Trophoblast cell (in vitro differentiated cells and primary cell): ENCODE data around the gene PDCD1LG2.

Experiments
- DNase-seq, 2 donors: peaks; one replicate each; pipeline ENCODE4 v3.0.0-alpha.2; 2016
- H2AFZ ChIP-seq: 2 replicates; pipeline ENCODE4 v1.6.1; 2013; ENCODE audit warnings: low read length, moderate library complexity, mild to moderate bottlenecking; ENCODE audit not compliant: insufficient read depth, poor library complexity
- H2AK5ac ChIP-seq: 2 replicates; pipeline ENCODE4 v1.6.1; 2013; ENCODE audit warnings: mild to moderate bottlenecking, low read length
- H2BK120ac ChIP-seq: 2 replicates; pipeline ENCODE4 v1.6.1; 2013; ENCODE audit warnings: low read length, mild to moderate bottlenecking, moderate library complexity; ENCODE audit not compliant: insufficient read depth, poor library complexity
- H2BK12ac ChIP-seq: 2 replicates; pipeline ENCODE4 v1.6.1; 2013; ENCODE audit warnings: mild to moderate bottlenecking, low read length, moderate library complexity
- H2BK5ac ChIP-seq: 2 replicates; pipeline ENCODE4 v1.6.1; 2013; ENCODE audit warnings: low read length, low read depth, moderate library complexity, mild to moderate bottlenecking; ENCODE audit not compliant: poor library complexity
- H3K14ac ChIP-seq: 2 replicates; pipeline ENCODE4 v1.6.1; 2013; ENCODE audit warnings: mild to moderate bottlenecking, low read length
- H3K18ac ChIP-seq: 2 replicates; pipeline ENCODE4 v1.6.1; 2013; ENCODE audit warnings: mild to moderate bottlenecking, low read length
- H3K23ac ChIP-seq: 2 replicates; pipeline ENCODE4 v1.6.1; 2013; ENCODE audit warnings: low read length
- H3K27ac ChIP-seq: 2 replicates; pipeline ENCODE4 v1.5.1; 2013; ENCODE audit warnings: low read depth, mild to moderate bottlenecking, inconsistent platforms, low read length, moderate library complexity
- H3K27me3 ChIP-seq: 2 replicates; pipeline ENCODE4 v1.6.1; 2013; ENCODE audit warnings: inconsistent platforms, mild to moderate bottlenecking, low read length, moderate library complexity; ENCODE audit not compliant: insufficient read depth
- H3K36me3 ChIP-seq, 2 experiments: 1 replicate in 1 of 2; 2 replicates in 1 of 2; pipeline ENCODE4 v1.6.1; 2013; ENCODE audit warnings: low read length in 2 of 2, mild to moderate bottlenecking in 2 of 2, moderate library complexity in 1 of 2; ENCODE audit not compliant: insufficient read depth in 2 of 2, control insufficient read depth in 1 of 2
- H3K4ac ChIP-seq: 2 replicates; pipeline ENCODE4 v1.6.1; 2013; ENCODE audit warnings: low read depth, mild to moderate bottlenecking, low read length, moderate library complexity
- H3K4me1 ChIP-seq, 2 experiments: 1 replicate in 1 of 2; 2 replicates in 1 of 2; pipeline ENCODE4 v1.6.1; 2013; ENCODE audit warnings: low read length in 2 of 2, mild to moderate bottlenecking in 2 of 2, moderate library complexity in 1 of 2; ENCODE audit not compliant: insufficient read depth in 2 of 2, control insufficient read depth in 1 of 2
- H3K4me2 ChIP-seq: 2 replicates; pipeline ENCODE4 v1.6.1; 2013; ENCODE audit warnings: inconsistent platforms, mild to moderate bottlenecking, low read length, moderate library complexity
- H3K4me3 ChIP-seq: 2 replicates; pipeline ENCODE4 v1.5.1; 2013; ENCODE audit warnings: mild to moderate bottlenecking, low read depth, low read length, inconsistent platforms
- H3K79me1 ChIP-seq: one replicate; pipeline ENCODE4 v1.6.1; 2013; ENCODE audit warnings: low read length
- H3K79me2 ChIP-seq: 2 replicates; pipeline ENCODE4 v1.6.1; 2013; ENCODE audit warnings: low read length, mild to moderate bottlenecking; ENCODE audit not compliant: control insufficient read depth, insufficient read depth, poor library complexity
- H3K9ac ChIP-seq: 2 replicates; pipeline ENCODE4 v1.6.1; 2013; ENCODE audit warnings: mild to moderate bottlenecking, low read length
- H3K9me3 ChIP-seq: 2 replicates; pipeline ENCODE4 v1.6.1; 2013; ENCODE audit warnings: low read depth, mild to moderate bottlenecking, control low read depth, inconsistent platforms, low read length; ENCODE audit not compliant: insufficient read depth
- H4K12ac ChIP-seq: 2 replicates; pipeline ENCODE4 v1.6.1; 2013; ENCODE audit warnings: low read depth, mild to moderate bottlenecking, low read length, moderate library complexity
- H4K8ac ChIP-seq: 2 replicates; pipeline ENCODE4 v1.6.1; 2013; ENCODE audit warnings: low read depth, mild to moderate bottlenecking, low read length, moderate library complexity
- H4K91ac ChIP-seq: one replicate; pipeline ENCODE4 v1.6.1; 2013; ENCODE audit warnings: low read depth, mild to moderate bottlenecking, low read length, moderate library complexity
- WGBS: extraction: QIAGEN DNeasy Blood & Tissue Kit; methylation state at CpG from one replicate; pipeline ENCODE4 v1.1.7; 2013; ENCODE audit warnings: missing lambda C conversion rate; ENCODE audit not compliant: insufficient read length, insufficient coverage; ENCODE audit errors: extremely low coverage; 5-methylcytosine and 5-hydroxymethylcytosine counted together

The PDCD1LG2 gene

DNA sequence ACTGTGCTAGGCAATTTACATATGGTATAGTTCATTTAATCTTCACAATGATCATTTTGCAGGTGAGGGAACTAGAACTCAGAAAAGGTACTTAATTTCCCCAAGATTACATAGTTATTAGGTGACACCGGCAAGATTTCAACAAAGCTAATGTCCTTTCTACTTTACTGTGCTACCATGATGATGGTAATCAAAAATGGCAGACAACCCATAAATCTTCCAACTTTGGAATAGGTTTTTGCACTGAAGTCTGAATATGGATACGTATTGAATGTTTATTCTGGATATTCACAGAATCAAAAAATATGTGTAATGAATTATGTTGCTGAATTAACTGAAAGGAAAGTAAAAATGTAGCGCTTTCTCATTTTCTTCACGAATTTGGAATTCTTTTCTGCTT is 13.8 kb downstream of the PDCD1LG2 start:
- no peak overlapping the region for H3K4me2 ChIP-seq
- no peak overlapping the region for H3K9ac ChIP-seq
- no peak overlapping the region for H3K18ac ChIP-seq
- no peak overlapping the region for H2BK120ac ChIP-seq
- H3K23ac ChIP-seq: no peak overlapping the region
- no peak overlapping the region for H4K8ac ChIP-seq
- no peaks in the 10 kb centered on the region for H3K79me2 ChIP-seq
- no peak overlapping the region for H3K4ac ChIP-seq
- no peak overlapping the region for H2BK5ac ChIP-seq
- H3K14ac ChIP-seq: no peak overlapping the region
- H2AK5ac ChIP-seq: no peak overlapping the region
- H2AFZ ChIP-seq: no peak overlapping the region
- H3K27ac ChIP-seq: no peak overlapping the region
- no peak for DNase-seq
- H3K27me3 ChIP-seq: no peaks in the 10 kb centered on the region
- no peak overlapping the region for H4K91ac ChIP-seq
- no peak overlapping the region for H4K12ac ChIP-seq
- no peak overlapping the region for H3K4me3 ChIP-seq
- no peak overlapping the region for H2BK12ac ChIP-seq
- no peaks in the 10 kb centered on the region for H3K79me1 ChIP-seq
- no peaks in the 10 kb centered on the region for H3K9me3 ChIP-seq
- no CpG with 5 or more reads among the region's 4 CpGs for WGBS
- no peaks in the 10 kb centered on the region for H3K4me1 ChIP-seq
- no peaks in the 10 kb centered on the region for H3K36me3 ChIP-seq

DNA sequence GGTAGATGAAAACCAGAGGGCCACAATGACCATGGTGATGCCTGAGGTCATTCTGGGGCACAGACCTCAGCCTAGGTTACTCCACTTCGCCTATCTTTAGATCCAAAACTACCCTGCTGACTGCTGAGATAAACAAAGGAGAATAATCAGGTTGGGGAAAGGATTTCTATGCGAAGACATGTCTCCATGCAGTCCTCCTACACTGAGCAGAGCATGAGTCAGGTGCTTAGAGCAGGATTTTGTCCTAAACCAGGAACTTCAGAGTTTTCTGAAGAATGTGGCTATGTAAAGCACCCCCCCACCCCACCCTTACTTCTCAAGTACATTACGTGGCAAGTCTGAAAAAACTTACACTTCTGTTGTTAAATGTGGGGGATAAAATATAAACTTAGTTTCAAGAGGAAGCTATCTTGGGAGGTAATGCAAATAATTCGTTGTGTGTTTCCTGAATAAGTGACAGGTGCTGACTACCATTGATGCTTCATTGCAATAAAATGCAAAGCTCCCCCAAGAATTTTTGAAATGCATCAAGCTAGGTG is 19.4 kb downstream of the PDCD1LG2 start:
- Histone ChIP-seq H2AK5ac (no peak overlapping the region), H3K79me2 (no peaks in the 10 kb centered on the region), H4K12ac (no peak overlapping the region), H3K14ac (no peak overlapping the region), H2AFZ (no peak overlapping the region), H2BK12ac (no peak overlapping the region), H3K27ac (no peak overlapping the region), H3K27me3 (no peaks in the 10 kb centered on the region), H3K4ac (no peak overlapping the region), H3K79me1 (no peaks in the 10 kb centered on the region), H3K9ac (no peak overlapping the region), H3K9me3 (no peaks in the 10 kb centered on the region), H3K4me2 (no peak overlapping the region), H2BK120ac (no peak overlapping the region), H3K18ac (no peak overlapping the region), H4K8ac (no peak overlapping the region), H3K23ac (no peak overlapping the region), H2BK5ac (peak overlapping the region; percentile 56), H3K4me1 (peaks cover 0 to 2% of the 10 kb centered on the region in 2 experiments), H3K36me3 (no peaks in the 10 kb centered on the region), H4K91ac (no peak overlapping the region), H3K4me3 (no peak overlapping the region)
- no CpG with 5 or more reads among the region's 4 CpGs for WGBS
- DNase-seq: peak in 1 of 2 donors; percentile 20

DNA sequence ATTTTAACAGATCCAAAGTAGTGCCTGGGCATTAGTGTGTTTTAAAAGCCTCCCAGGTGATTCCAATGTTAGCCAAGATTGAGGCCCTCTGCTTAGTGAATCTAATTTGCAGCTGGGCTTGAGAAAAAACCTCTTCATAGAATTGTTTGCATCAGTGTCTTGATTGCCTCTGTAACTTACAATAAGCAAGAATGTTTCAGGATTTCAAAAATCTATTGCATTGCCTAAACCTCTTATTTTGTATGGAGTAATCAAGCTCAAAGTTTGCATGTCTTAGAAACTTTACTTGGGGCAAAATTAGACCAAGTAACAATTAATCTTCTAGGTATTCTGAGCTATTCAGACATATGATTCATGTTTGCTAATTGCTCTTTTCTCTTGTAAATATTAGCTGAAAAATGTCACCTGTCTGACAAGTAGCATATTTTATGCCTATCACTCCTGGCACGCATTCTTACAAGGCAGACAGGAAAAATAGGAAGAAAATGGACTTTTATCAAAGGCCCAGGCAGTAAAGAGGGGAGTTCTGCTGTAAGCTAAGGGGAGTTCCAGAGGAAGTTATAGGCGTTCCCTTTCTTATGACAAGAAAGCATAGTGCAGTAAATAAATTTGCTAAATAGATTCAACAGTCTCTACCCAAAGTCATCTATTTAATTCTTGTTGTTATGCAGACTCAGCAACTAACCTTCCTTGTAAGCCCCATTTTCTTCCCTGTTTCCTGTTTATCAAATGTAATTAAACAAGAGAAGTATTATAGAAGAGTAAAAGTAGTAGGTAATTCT is 21.0 kb downstream of the PDCD1LG2 start:
- Histone ChIP-seq H2AK5ac (no peak overlapping the region), H3K27ac (no peak overlapping the region), H3K14ac (no peak overlapping the region), H2BK120ac (no peak overlapping the region), H3K4me3 (no peak overlapping the region), H3K4me2 (no peak overlapping the region), H2AFZ (no peak overlapping the region), H3K79me1 (no peaks in the 10 kb centered on the region), H3K27me3 (no peaks in the 10 kb centered on the region), H3K9me3 (no peaks in the 10 kb centered on the region), H4K8ac (no peak overlapping the region), H3K9ac (no peak overlapping the region), H3K79me2 (no peaks in the 10 kb centered on the region), H4K12ac (no peak overlapping the region), H3K23ac (no peak overlapping the region), H4K91ac (no peak overlapping the region), H2BK12ac (no peak overlapping the region), H3K36me3 (no peaks in the 10 kb centered on the region), H2BK5ac (no peak overlapping the region), H3K18ac (no peak overlapping the region), H3K4ac (no peak overlapping the region), H3K4me1 (peaks cover 0 to 2% of the 10 kb centered on the region in 2 experiments)
- no CpG with 5 or more reads among the region's 2 CpGs for WGBS
- peak; percentile 39 to 76 for DNase-seq

DNA sequence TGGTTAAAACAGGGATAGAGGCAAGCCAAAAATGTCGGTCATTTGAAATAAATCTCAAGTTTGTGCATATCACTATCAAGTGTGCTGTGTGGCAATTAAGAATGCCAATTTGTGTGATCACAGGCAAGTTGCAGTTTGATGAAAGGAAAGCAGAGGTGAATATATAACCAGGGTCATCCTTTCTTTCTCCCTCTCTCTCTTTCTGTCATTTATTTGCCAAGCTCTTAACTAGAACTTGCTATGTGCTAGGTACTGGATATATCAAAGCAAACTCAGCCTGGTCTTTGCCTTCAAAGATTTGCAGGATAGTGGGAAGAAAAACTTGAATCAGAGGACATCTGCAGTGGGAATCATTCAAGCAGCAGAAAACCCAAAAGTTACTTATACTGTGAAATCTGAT is 22.0 kb downstream of the PDCD1LG2 start:
- DNase-seq: no peak
- H2BK12ac ChIP-seq: no peak overlapping the region
- H3K27me3 ChIP-seq: no peaks in the 10 kb centered on the region
- H3K14ac ChIP-seq: no peak overlapping the region
- H2BK5ac ChIP-seq: no peak overlapping the region
- WGBS: no CpG with 5 or more reads among the region's 1 CpG
- H4K8ac ChIP-seq: no peak overlapping the region
- no peak overlapping the region for H3K18ac ChIP-seq
- H2AK5ac ChIP-seq: no peak overlapping the region
- H3K79me2 ChIP-seq: no peaks in the 10 kb centered on the region
- no peak overlapping the region for H3K4me3 ChIP-seq
- no peak overlapping the region for H2AFZ ChIP-seq
- H3K9ac ChIP-seq: no peak overlapping the region
- H3K27ac ChIP-seq: no peak overlapping the region
- no peaks in the 10 kb centered on the region for H3K9me3 ChIP-seq
- no peak overlapping the region for H4K12ac ChIP-seq
- H3K4ac ChIP-seq: no peak overlapping the region
- peaks cover 0 to 2% of the 10 kb centered on the region in 2 experiments for H3K4me1 ChIP-seq
- no peaks in the 10 kb centered on the region for H3K36me3 ChIP-seq
- H2BK120ac ChIP-seq: no peak overlapping the region
- H3K79me1 ChIP-seq: no peaks in the 10 kb centered on the region
- H3K4me2 ChIP-seq: no peak overlapping the region
- no peak overlapping the region for H4K91ac ChIP-seq
- no peak overlapping the region for H3K23ac ChIP-seq
